GM23248 (cell line): ENCODE measurements around the gene LRMDA. TPM values are rescaled to one million over a fixed set of nuclear protein-coding genes. Genes with fewer than 3 reads are reported as not detected.

Source experiments
- DNase-seq: peaks from one replicate; pipeline ENCODE4 v3.0.0-alpha.2; 2015
- H2AFZ ChIP-seq: fragments of 200-600 bp; sonication (generic); 2 replicates; pipeline ENCODE4 v1.6.1; 2016; ENCODE audit warnings: antibody characterized with exemption
- H3F3A ChIP-seq: fragments of 200-600 bp; sonication (generic); 2 replicates; pipeline ENCODE4 v1.6.1; 2016; ENCODE audit warnings: mild to moderate bottlenecking, antibody characterized with exemption, mixed run types; ENCODE audit not compliant: insufficient read depth
- H3K27ac ChIP-seq: fragments of 200-600 bp; sonication (generic); 2 replicates; pipeline ENCODE4 v1.5.1; 2016; ENCODE audit warnings: mild to moderate bottlenecking
- H3K27me3 ChIP-seq: fragments of 200-600 bp; sonication (generic); replicated peaks from 2 replicates; pipeline ENCODE4 v1.6.1; 2016; ENCODE audit warnings: mild to moderate bottlenecking; ENCODE audit not compliant: insufficient read depth
- H3K36me3 ChIP-seq: fragments of 200-600 bp; sonication (generic); 2 replicates; pipeline ENCODE4 v1.6.1; 2016; ENCODE audit warnings: low read depth, mild to moderate bottlenecking
- H3K4me1 ChIP-seq: fragments of 200-600 bp; sonication (generic); 2 replicates; pipeline ENCODE4 v1.6.1; 2016; ENCODE audit warnings: mild to moderate bottlenecking; ENCODE audit not compliant: insufficient read depth
- H3K4me2 ChIP-seq: fragments of 200-600 bp; sonication (generic); one replicate; pipeline ENCODE4 v1.6.1; 2016; ENCODE audit warnings: mild to moderate bottlenecking; ENCODE audit not compliant: unreplicated experiment
- H3K4me3 ChIP-seq: fragments of 200-600 bp; sonication (generic); 2 replicates; pipeline ENCODE4 v1.5.1; 2016; ENCODE audit warnings: mild to moderate bottlenecking
- H3K79me2 ChIP-seq: fragments of 200-600 bp; sonication (generic); 2 replicates; pipeline ENCODE4 v1.6.1; 2016; ENCODE audit warnings: mild to moderate bottlenecking; ENCODE audit not compliant: insufficient read depth
- H3K9ac ChIP-seq: fragments of 200-600 bp; sonication (generic); 2 replicates; pipeline ENCODE4 v1.6.1; 2016; ENCODE audit warnings: mild to moderate bottlenecking
- H3K9me2 ChIP-seq: fragments of 200-600 bp; sonication (generic); 2 replicates; pipeline ENCODE4 v1.6.1; 2016; ENCODE audit warnings: mixed run types, mild to moderate bottlenecking, moderate library complexity; ENCODE audit not compliant: insufficient read depth
- H3K9me3 ChIP-seq: fragments of 200-600 bp; sonication (generic); one replicate; pipeline ENCODE4 v1.6.1; 2017; ENCODE audit warnings: low read depth
- H4K20me1 ChIP-seq: fragments of 200-600 bp; sonication (generic); 2 replicates; pipeline ENCODE4 v1.6.0; 2016; ENCODE audit not compliant: insufficient read depth
- EZH2 ChIP-seq: fragments of 200-600 bp; sonication (generic); IDR thresholded peaks from 2 replicates; pipeline ENCODE4 v1.6.1; 2018; ENCODE audit warnings: antibody characterized with exemption, mild to moderate bottlenecking; ENCODE audit not compliant: insufficient read depth, poor library complexity, severe bottlenecking
- EZH2phosphoT487 ChIP-seq: fragments of 200-600 bp; sonication (generic); IDR thresholded peaks from 2 replicates; pipeline ENCODE4 v1.6.1; 2018; ENCODE audit warnings: antibody characterized with exemption, moderate library complexity, mild to moderate bottlenecking, low read depth; ENCODE audit not compliant: insufficient read depth
- WGBS, 2 experiments: methylation state at CpG; one replicate each; pipeline ENCODE4 v1.1.6; 2015 to 2017; ENCODE audit warnings: low lambda C conversion rate in 2 of 2, low coverage in 1 of 2; ENCODE audit errors: missing lambda C conversion rate in 2 of 2; 5-methylcytosine and 5-hydroxymethylcytosine counted together
- in situ Hi-C: fragments of 300-500 bp; cut with MboI; formaldehyde crosslinking; loops from 2 replicates; pipeline ENCODE4 v1.15.0; 2020
- polyA plus RNA-seq: library from polyadenylated mRNA; unstranded; fragments of >200 nt; fragmentation: Nextera tagmentation; extraction: Ambion mirVana; gene quantifications from 2 replicates; pipeline ENCODE4 v1.2.1, GENCODE V29; 2016
- total RNA-seq: library from RNA; depleted of rRNA; stranded (reverse); fragments of >200 nt; shearing (Covaris generic); gene quantifications from 2 replicates; pipeline ENCODE4 v1.2.3, GENCODE V29; 2014

LRMDA gene
- total and polyA plus RNA-seq, 2 experiments from 2014 or later = 2.6 TPM; not detected in 1

DNA sequence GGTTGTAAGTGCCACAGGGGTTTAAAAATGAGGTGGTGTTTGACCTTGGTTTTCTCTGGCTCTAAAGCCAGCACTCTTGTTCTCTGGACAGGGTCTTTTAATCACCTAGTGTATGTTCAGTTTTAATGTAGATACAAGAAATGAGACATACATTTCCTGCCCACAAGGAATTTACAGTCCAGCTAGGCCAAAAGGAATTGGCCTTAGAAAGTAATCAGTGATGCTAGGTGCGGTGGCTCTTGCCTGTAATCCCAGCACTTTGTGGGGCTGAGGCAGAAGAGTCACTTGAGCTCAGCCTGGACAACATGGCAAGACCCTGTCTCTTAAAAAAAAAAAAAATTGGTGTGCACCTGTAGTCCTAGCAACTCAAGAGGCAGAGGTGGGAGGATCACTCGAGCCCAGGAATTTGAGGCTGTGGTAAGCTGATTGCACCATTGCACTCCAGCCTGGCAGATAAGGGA, 100.2 kb downstream of the LRMDA start:
- 75 to 90% methylated on average over 2 of the region's 2 CpGs for WGBS, 2 experiments
- DNase-seq = no peak

DNA sequence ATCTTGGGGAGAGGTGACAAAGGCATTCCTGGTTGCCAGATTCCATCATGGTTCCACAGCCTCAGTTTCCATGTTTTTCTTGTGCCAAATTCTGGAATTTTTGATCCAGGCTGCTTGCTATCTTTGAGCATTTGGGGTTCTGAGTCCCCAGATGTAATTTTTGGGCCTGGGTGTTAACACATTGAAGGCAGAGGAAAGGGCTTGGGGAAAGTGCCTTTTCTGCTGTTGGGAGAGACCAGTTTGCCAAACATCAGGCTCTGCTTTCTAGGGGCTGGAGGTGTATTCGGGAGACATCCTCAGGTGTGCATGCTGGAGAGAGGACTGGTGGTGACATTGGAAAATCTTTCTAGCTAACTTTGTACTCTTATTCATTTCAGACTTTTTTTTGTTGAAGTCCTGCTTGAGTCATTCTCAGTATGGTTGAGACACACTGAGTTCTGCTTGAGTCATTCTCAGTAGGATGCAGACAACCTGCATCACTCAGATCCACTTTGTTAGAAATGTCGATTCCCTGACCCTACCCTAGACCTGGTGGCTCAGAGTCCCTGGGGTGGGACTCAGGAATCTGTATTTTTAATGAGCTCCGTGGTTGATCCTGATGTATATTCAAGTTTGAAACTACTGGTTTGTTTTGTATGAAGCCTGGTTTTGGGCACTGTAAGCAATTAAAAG, 101.0 kb downstream of the LRMDA start:
- WGBS, 2 experiments = 2 to 6% methylated on average over 3 of the region's 3 CpGs
- H3K36me3 ChIP-seq = no peaks in the 10 kb centered on the region
- H3K9me3 ChIP-seq = no peaks in the 10 kb centered on the region
- no peak overlapping the region for H3K27ac ChIP-seq
- H3K79me2 ChIP-seq = no peaks in the 10 kb centered on the region
- TF ChIP-seq EZH2 (no peak), EZH2phosphoT487 (no peak)
- peak; percentile 89 for DNase-seq
- no peak overlapping the region for H3K9ac ChIP-seq
- peak overlapping the region; percentile 20 for H3K4me2 ChIP-seq
- peaks cover 25% of the 10 kb centered on the region for H3K4me1 ChIP-seq
- no peak overlapping the region for H2AFZ ChIP-seq
- no peaks in the 10 kb centered on the region for H3K9me2 ChIP-seq
- H3K27me3 ChIP-seq = no peaks in the 10 kb centered on the region
- H3K4me3 ChIP-seq = no peak overlapping the region
- in situ Hi-C loops = no loop called here
- no peaks in the 10 kb centered on the region for H4K20me1 ChIP-seq
- peaks cover 30% of the 10 kb centered on the region; the same call in 1 of the 2 replicates for H3F3A ChIP-seq

More for the DNA sequence above, 100.2 kb downstream of the LRMDA start:
- H3K79me2 ChIP-seq = no peaks in the 10 kb centered on the region
- no peak overlapping the region for H3K4me2 ChIP-seq
- no peak overlapping the region for H2AFZ ChIP-seq
- no peaks in the 10 kb centered on the region for H3K27me3 ChIP-seq
- in situ Hi-C loops = no loop called here
- peaks cover 30% of the 10 kb centered on the region; the same call in 1 of the 2 replicates for H3F3A ChIP-seq
- peaks cover 25% of the 10 kb centered on the region for H3K4me1 ChIP-seq
- no peaks in the 10 kb centered on the region for H4K20me1 ChIP-seq
- no peak overlapping the region for H3K4me3 ChIP-seq
- TF ChIP-seq EZH2 (no peak), EZH2phosphoT487 (no peak)
- H3K9ac ChIP-seq = no peak overlapping the region
- no peaks in the 10 kb centered on the region for H3K9me3 ChIP-seq
- no peaks in the 10 kb centered on the region for H3K9me2 ChIP-seq
- H3K27ac ChIP-seq = no peak overlapping the region
- H3K36me3 ChIP-seq = no peaks in the 10 kb centered on the region

DNA sequence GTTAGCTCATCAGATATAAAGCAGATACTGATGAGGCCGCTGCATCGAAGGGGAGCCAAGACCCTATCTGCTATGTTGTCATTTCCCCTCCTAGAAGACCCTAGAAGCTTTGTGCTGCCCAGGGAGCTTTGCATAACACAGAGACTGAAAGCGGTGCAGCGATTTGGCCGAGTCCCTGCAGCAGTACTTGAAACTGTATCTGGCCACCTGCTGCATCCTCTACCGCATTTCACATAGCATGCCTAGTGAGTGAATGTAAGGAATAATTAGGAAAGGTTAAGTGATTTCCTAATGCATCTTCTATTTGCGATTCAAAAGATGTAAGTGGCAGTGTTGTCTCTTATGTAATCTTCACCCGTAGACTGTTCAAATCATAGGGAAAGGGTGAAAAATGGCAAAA, 106.7 kb downstream of the LRMDA start:
- in situ Hi-C loops = no loop called here

DNA sequence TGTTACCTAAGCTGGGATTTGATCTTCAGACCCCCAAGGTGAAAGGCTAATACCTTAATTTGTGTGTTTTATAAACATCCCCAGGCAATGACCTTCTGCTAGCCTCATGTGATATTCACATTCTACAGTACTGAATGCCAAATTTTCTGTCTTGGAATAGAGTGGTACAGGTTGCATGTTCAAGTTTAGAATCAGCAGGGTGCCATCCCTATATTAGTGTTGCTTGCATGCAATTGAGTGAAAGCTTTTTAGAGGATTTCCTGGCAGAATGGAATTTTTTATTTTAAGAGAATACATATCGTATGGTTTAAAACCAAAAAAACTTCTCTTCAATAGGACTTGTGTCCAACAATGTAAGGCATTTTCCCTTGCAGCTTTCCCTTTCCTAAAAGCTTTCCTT, 107.3 kb downstream of the LRMDA start:
- in situ Hi-C loops = no loop called here
- Histone ChIP-seq H3K4me2 (no peak overlapping the region), H3K9me2 (no peaks in the 10 kb centered on the region), H4K20me1 (no peaks in the 10 kb centered on the region), H3K9me3 (no peaks in the 10 kb centered on the region), H3K4me1 (peaks cover 18% of the 10 kb centered on the region), H3K79me2 (no peaks in the 10 kb centered on the region), H2AFZ (no peak overlapping the region), H3K36me3 (no peaks in the 10 kb centered on the region), H3F3A (peaks cover 15% of the 10 kb centered on the region; the same call in 1 of the 2 replicates), H3K27me3 (0 out of 2 replicates have a peak, but pooled peaks cover 5% of the 10 kb centered on the region), H3K9ac (no peak overlapping the region), H3K27ac (no peak overlapping the region), H3K4me3 (no peak overlapping the region)
- DNase-seq = no peak
- WGBS, 2 experiments = 95 to 100% methylated on average over 1 of the region's 1 CpG
- TF ChIP-seq EZH2phosphoT487 (no peak), EZH2 (no peak)

More for the DNA sequence above, 106.7 kb downstream of the LRMDA start:
- 95 to 98% methylated on average over 8 of the region's 8 CpGs for WGBS, 2 experiments
- Histone ChIP-seq H2AFZ (no peak overlapping the region), H4K20me1 (no peaks in the 10 kb centered on the region), H3K9me3 (no peaks in the 10 kb centered on the region), H3K27me3 (0 out of 2 replicates have a peak, but pooled peaks cover 5% of the 10 kb centered on the region), H3K4me1 (peaks cover 12% of the 10 kb centered on the region), H3F3A (peaks cover 12% of the 10 kb centered on the region; the same call in 1 of the 2 replicates), H3K4me2 (no peak overlapping the region), H3K36me3 (no peaks in the 10 kb centered on the region), H3K9ac (no peak overlapping the region), H3K27ac (no peak overlapping the region), H3K79me2 (no peaks in the 10 kb centered on the region), H3K9me2 (no peaks in the 10 kb centered on the region), H3K4me3 (no peak overlapping the region)
- TF ChIP-seq EZH2 = no peak
- no peak for TF ChIP-seq EZH2phosphoT487
- DNase-seq = no peak
